OCI-LY7 (cell line): ENCODE data around the gene KCNMA1.
"Not testable (repeated sequence)": the region's sequence is repeated elsewhere in the genome, so short reads cannot be mapped to it uniquely, and the experiment has no call there.

Source experiments
- CTCF ChIP-seq: fragments of 200-600 bp; sonication (generic); conservative IDR thresholded peaks from 2 replicates; pipeline ENCODE4 v1.5.1; 2014; ENCODE audit warnings: mild to moderate bottlenecking, antibody characterized with exemption, low read length, moderate library complexity, mixed read lengths
- EZH2phosphoT487 ChIP-seq: fragments of 200-600 bp; sonication (generic); IDR thresholded peaks from 2 replicates; pipeline ENCODE4 v1.6.1; 2018; ENCODE audit warnings: low read depth, borderline replicate concordance, mild to moderate bottlenecking, mixed run types, antibody characterized with exemption, low read length, moderate library complexity, mixed read lengths

GRCh38 chr10:77589703-77590102 is 47.9 kb downstream of the KCNMA1 start:
- not testable (repeated sequence) for TF ChIP-seq CTCF, EZH2phosphoT487
